SHP77 treated with DMSO at 0.1 percent for 48 hours (cell line): ENCODE measurements around the gene MECP2.
"Not testable (repeated sequence)": the region's sequence is repeated elsewhere in the genome, so short reads cannot be mapped to it uniquely, and the experiment has no call there.

Experiments used
- DNase-seq: peaks from one replicate; lab custom pipeline; 2025; lab: John Stamatoyannopoulos, UW

The MECP2 gene

GRCh38 chrX:154017766-154018517 is 79.6 kb downstream of the MECP2 start:
- DNase-seq = no peak

GRCh38 chrX:154016366-154017076 is 81.0 kb downstream of the MECP2 start:
- no peak for DNase-seq

DNA sequence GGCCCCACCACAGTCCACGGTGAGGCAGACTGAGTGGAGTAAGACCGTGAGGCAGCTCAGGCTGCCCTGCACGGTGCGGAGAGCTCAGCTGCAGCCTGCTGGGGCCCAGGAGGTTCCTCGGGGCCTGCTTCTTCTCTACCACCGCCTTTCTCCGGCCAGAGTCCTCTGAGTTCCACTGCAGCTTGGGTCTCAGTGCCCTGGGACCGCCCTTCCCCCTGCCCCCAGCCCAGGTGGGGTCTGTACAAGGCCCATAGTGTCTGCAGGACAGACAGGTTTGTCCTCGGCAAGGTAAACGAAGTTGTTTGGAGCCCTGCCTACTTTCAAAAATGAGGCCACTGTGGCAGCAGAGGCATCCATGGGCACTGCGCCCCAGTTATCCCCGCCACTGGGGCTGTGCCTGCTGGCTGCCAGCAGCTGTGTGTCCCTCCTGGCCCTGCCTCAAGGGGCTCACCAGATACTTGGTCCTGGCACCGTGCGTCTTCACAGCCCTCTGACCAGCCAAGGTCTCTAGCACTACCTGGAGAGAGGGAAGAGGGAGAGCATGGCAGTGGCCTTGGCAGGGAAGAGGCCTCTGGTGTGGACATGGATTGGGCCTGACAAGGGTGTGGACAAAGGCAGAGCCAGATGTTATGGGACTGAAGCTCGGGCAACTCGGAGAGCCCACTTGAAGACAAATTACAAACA is 81.8 kb downstream of the MECP2 start:
- no peak for DNase-seq

- DNase-seq = no peak
These were observed 82.8 kb downstream of the MECP2 start for GRCh38 chrX:154014429-154015380.

GRCh38 chrX:154013614-154014360 is 83.7 kb downstream of the MECP2 start:
- no peak for DNase-seq

DNA sequence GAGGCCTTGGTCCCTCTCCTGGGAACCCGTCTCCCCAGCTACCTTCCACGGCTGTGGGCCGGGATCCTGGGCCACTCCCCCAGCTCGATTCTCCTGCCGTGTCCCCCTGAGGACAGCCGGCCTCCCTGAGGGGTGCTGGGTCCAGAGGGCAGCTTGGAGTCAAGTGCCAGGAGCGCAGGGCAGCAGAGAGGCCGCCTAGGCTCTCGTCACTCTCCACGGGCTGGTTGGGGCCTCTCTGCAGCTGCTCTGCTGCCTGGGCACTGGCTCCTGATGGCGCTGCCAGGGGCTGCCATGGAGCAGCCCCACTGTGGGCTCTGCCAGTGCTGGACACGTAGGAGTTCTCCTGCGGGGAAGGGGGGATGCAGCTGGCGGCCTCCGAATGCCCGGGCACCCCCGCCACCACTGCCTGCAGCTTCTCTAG is 84.5 kb downstream of the MECP2 start:
- DNase-seq = no peak

- DNase-seq = no peak
These were observed 85.1 kb downstream of the MECP2 start for GRCh38 chrX:154012336-154012991.

- no peak for DNase-seq
These were observed 85.9 kb downstream of the MECP2 start for GRCh38 chrX:154011376-154012335.

GRCh38 chrX:154010330-154011087 is 87.0 kb downstream of the MECP2 start:
- no peak for DNase-seq

DNA sequence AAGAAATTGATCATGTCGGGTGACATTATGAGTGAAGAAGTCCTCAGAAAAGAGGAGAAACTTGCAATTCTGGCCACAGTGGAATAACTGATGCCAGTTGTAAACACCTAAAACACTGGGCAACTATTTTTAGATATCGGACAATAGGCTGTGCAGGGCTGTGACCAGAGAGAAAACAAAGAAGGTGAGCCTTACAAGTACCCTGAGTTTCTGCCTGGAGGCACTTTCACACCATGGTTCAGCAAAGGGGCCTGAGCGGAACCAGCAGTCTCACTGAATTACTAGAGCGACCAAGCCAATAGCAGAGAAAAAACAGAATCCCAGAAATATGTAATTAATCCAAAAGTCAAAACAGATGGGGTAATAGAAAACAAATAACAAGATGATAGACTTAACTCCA is 89.0 kb downstream of the MECP2 start:
- DNase-seq = no peak

GRCh38 chrX:154006947-154007346 is 90.6 kb downstream of the MECP2 start:
- no peak for DNase-seq

GRCh38 chrX:154004315-154004714 is 93.2 kb downstream of the MECP2 start:
- DNase-seq = no peak

DNA sequence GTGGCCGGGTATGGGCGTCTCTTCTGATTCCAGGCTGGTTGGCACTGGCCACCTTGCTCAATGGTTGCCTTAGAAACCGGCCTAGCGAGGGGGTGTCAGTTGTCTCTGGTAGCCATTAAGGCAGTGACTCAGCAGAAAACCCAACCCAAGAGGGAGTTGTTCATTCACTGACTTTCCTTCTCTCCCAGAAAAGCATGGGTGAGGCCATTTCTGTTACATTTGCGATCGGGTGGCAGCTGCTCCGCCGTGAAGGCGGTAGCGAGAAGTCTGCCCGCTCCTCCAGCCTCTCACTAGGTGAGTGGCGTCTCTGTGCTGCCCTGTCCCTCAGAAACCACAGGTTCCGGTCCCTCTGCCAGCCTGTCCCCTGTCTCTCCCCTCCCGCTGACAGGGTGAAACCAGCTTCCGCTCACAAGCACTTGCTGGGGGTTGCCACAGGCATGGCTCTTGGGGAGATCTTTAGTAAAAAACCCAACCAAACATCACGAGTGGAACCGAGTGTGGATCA is 95.2 kb downstream of the MECP2 start:
- DNase-seq = no peak

DNA sequence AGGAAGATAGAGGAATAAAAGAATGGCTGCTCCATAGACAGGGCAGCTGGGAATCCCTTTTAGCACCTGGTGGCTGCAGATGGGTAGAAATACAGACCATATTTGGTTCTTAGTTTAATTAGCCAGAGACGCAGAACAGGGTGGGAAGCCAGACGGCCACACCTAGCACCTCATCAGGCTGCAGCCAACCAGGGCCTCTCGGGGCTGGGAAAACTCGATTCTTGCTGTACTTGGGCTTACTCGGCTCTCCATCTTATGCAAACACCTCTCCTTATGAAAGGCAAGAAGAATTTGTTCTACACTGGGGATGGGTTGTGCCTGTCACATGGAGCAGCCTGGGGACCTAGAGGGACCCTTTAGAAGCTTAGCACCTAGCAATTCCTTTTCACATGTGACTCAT is 97.5 kb downstream of the MECP2 start:
- DNase-seq = no peak

- DNase-seq = no peak
These were observed 98.0 kb downstream of the MECP2 start for GRCh38 chrX:153999359-154000037.

GRCh38 chrX:153995504-153995903 is 102.0 kb downstream of the MECP2 start:
- no peak for DNase-seq

- not testable (repeated sequence) for DNase-seq
These were observed 103.1 kb downstream of the MECP2 start for GRCh38 chrX:153994398-153994797.

DNA sequence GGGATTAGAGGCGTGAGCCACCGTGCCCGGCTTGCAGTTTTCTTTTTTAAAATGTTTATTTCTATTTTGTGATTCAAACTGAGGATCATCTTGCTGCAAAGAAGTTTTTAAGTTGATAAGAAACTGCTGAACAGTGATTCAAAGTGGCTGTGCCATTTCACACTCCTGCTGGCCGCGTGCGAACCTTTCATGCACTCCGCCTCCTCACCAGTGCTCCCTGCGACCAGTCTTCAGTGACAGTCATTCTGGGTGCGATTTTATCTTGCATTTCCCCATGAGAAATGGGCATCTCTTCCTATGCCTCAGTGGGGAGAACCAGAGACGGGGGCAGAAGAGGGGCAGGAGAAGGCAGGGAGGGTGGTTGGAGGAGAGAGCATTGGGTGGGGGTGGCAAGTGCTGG is 103.5 kb downstream of the MECP2 start:
- DNase-seq = no peak
